ENCODE results near the gene SLC35D2. TPM values are rescaled to one million over a fixed set of nuclear protein-coding genes. Genes with fewer than 3 reads are reported as not detected.
"Not testable (repeated sequence)": the region's sequence is repeated elsewhere in the genome, so short reads cannot be mapped to it uniquely, and the experiment has no call there.

SLC35D2 gene
- total RNA-seq, 2 experiments from 2014 or later: 5.3 to 6.7 TPM

DNA sequence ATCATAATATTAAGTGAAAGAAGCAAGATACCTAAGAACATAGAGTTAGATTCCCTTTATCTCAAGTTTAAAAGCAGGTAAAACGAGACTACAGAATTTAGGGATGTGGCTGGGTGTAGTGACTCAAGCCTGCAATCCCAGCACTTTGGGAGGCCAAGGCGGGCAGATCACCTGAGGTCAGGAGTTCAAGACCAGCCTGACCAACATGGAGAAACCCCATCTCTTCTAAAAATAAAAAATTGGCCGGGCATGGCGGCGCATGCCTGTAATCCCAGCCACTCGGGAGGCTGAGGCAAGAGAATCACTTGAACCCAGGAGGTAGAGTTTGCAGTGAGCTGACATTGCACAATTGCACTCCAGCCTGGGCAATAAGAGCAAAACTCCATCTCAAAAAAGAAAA is 21.4 kb downstream of the SLC35D2 start:
- H3K4me1 Mint-ChIP-seq; DNase-seq; CTCF ChIA-PET; H3K4me3 Mint-ChIP-seq; H3K27ac Mint-ChIP-seq; ATAC-seq; H3K9me3 Mint-ChIP-seq (ENCODE audit: low read depth); H3K27me3 Mint-ChIP-seq: not testable (repeated sequence)
- peaks cover 14% of the 10 kb centered on the region for H3K36me3 Mint-ChIP-seq

GRCh38 chr9:96361668-96362067 is 21.8 kb downstream of the SLC35D2 start:
- DNase-seq (no peak), ATAC-seq (no peak)
- H3K4me1 Mint-ChIP-seq: no peaks in the 10 kb centered on the region
- no peak overlapping the region for H3K4me3 Mint-ChIP-seq
- H3K36me3 Mint-ChIP-seq: peaks cover 14% of the 10 kb centered on the region
- CTCF ChIA-PET: no interaction called here
- no peaks in the 10 kb centered on the region for H3K9me3 Mint-ChIP-seq (ENCODE audit: low read depth)
- H3K27me3 Mint-ChIP-seq: no peaks in the 10 kb centered on the region
- H3K27ac Mint-ChIP-seq: no peak overlapping the region

- no peak for DNase-seq
- no peak overlapping the region for H3K4me3 Mint-ChIP-seq
- no peak for ATAC-seq
- no peaks in the 10 kb centered on the region for H3K4me1 Mint-ChIP-seq
- no peaks in the 10 kb centered on the region for H3K27me3 Mint-ChIP-seq
- CTCF ChIA-PET: no interaction called here
- H3K27ac Mint-ChIP-seq: no peak overlapping the region
- no peaks in the 10 kb centered on the region for H3K9me3 Mint-ChIP-seq (ENCODE audit: low read depth)
- H3K36me3 Mint-ChIP-seq: peaks cover 15% of the 10 kb centered on the region
Measured at GRCh38 chr9:96360976-96361375, 22.5 kb downstream of the SLC35D2 start.

DNA sequence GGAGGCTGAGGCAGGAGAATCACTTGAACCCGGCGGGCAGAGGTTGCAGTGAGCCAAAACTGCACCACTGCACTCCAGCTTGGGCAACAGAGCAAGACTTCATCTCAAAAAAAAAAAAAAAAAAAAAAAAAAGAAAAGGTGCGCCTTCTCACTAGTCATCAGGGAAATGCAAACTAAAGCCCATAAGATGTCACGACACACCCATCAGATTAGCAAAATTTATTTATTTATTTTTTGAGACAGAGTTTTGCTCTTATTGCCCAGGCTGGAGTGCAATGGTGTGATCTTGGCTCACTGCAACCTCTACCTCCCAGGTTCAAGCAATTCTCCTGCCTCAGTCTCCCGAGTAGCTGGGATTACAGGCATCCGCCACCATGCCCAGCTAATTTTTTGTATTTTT is 23.0 kb downstream of the SLC35D2 start:
- peaks cover 15% of the 10 kb centered on the region for H3K36me3 Mint-ChIP-seq
- H3K4me3 Mint-ChIP-seq; CTCF ChIA-PET; ATAC-seq; H3K9me3 Mint-ChIP-seq (ENCODE audit: low read depth); DNase-seq; H3K27ac Mint-ChIP-seq; H3K4me1 Mint-ChIP-seq; H3K27me3 Mint-ChIP-seq: not testable (repeated sequence)

GRCh38 chr9:96350866-96351265 is 32.6 kb downstream of the SLC35D2 start:
- no peaks in the 10 kb centered on the region for H3K9me3 Mint-ChIP-seq (ENCODE audit: low read depth)
- no peaks in the 10 kb centered on the region for H3K27me3 Mint-ChIP-seq
- no peak for ATAC-seq
- peaks cover 2% of the 10 kb centered on the region for H3K36me3 Mint-ChIP-seq
- no peak overlapping the region for H3K27ac Mint-ChIP-seq
- CTCF ChIA-PET: no interaction called here
- H3K4me3 Mint-ChIP-seq: no peak overlapping the region
- no peaks in the 10 kb centered on the region for H3K4me1 Mint-ChIP-seq
- DNase-seq: no peak

GRCh38 chr9:96348261-96348660 is 35.2 kb downstream of the SLC35D2 start:
- no peaks in the 10 kb centered on the region for H3K9me3 Mint-ChIP-seq (ENCODE audit: low read depth)
- ATAC-seq (no peak), DNase-seq (no peak)
- no peak overlapping the region for H3K4me3 Mint-ChIP-seq
- CTCF ChIA-PET: interaction anchor here (1.1 kb wide), 1 partner anchor 30 kb away, joined by 3 read pairs; no protein-coding TSS in a partner anchor
- H3K36me3 Mint-ChIP-seq: peaks cover 2% of the 10 kb centered on the region
- no peaks in the 10 kb centered on the region for H3K27me3 Mint-ChIP-seq
- H3K4me1 Mint-ChIP-seq: no peaks in the 10 kb centered on the region
- H3K27ac Mint-ChIP-seq: no peak overlapping the region

DNA sequence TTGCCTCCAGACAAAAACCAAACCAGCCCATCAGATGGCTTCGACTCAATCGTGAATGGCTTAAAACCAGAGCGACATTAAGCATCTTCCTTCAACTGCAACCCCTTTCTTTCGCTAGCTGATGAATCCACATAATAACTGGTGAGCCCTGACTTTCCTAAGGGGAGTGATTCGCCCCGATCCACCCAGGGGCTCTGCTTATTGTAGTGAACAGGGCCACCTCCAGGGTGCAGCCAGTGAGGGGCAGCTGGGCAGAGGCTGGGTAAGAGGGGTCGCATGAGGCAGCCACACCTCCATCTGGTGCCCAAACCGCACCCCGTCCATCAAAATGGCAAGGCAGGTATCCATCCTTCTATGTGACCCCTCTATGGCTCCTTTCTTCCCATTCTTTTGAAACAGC is 38.0 kb downstream of the SLC35D2 start:
- ATAC-seq: no peak
- H3K36me3 Mint-ChIP-seq: no peaks in the 10 kb centered on the region
- no peaks in the 10 kb centered on the region for H3K9me3 Mint-ChIP-seq (ENCODE audit: low read depth)
- no peaks in the 10 kb centered on the region for H3K27me3 Mint-ChIP-seq
- no peaks in the 10 kb centered on the region for H3K4me1 Mint-ChIP-seq
- no peak for DNase-seq
- CTCF ChIA-PET: no interaction called here
- H3K27ac Mint-ChIP-seq: no peak overlapping the region
- H3K4me3 Mint-ChIP-seq: no peak overlapping the region

- no peaks in the 10 kb centered on the region for H3K36me3 Mint-ChIP-seq
- no peak for DNase-seq
- CTCF ChIA-PET: no interaction called here
- no peaks in the 10 kb centered on the region for H3K9me3 Mint-ChIP-seq (ENCODE audit: low read depth)
- peaks cover 6% of the 10 kb centered on the region for H3K4me1 Mint-ChIP-seq
- no peaks in the 10 kb centered on the region for H3K27me3 Mint-ChIP-seq
- ATAC-seq: no peak
- no peak overlapping the region for H3K27ac Mint-ChIP-seq
- no peak overlapping the region for H3K4me3 Mint-ChIP-seq
Measured at GRCh38 chr9:96344458-96345180, 38.9 kb downstream of the SLC35D2 start.

GRCh38 chr9:96343515-96344360 is 39.8 kb downstream of the SLC35D2 start:
- DNase-seq (no peak), ATAC-seq (no peak)
- peaks cover 6% of the 10 kb centered on the region for H3K4me1 Mint-ChIP-seq
- no peak overlapping the region for H3K4me3 Mint-ChIP-seq
- H3K27me3 Mint-ChIP-seq: no peaks in the 10 kb centered on the region
- H3K9me3 Mint-ChIP-seq (ENCODE audit: low read depth): no peaks in the 10 kb centered on the region
- CTCF ChIA-PET: no interaction called here
- H3K36me3 Mint-ChIP-seq: no peaks in the 10 kb centered on the region
- H3K27ac Mint-ChIP-seq: no peak overlapping the region

DNA sequence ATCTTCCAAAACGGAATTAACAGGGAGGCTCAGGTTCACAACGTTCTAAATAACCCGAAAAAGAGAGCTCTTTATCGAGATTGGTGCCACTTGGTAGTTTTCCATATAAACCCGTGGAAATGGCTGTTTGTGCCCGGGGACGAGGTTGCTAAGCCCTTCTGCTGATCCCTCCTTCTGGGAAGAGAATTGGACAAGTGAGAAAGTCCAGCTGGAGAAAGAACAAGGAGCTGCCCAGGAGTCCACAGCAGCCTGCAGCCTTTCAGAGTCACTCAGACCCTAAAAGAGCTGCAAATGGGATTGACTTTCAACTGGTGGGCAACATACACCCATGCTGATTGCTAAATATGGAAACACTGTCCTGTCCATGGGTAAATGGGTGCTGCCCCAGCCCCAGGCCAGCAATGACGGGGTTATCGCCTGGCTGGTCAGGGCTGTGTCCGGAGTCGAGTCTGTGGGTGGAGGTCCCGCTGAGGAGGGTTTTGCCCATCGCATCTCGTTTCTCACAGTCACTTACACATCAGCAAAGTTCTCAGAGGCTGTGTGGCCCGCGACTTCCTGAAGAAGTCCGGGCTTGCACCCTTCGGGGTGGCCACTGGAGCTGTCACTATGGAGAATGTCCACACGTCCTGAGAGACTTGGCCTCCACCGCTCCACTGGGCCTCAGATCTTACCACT is 40.8 kb downstream of the SLC35D2 start:
- no peak for DNase-seq
- CTCF ChIA-PET: no interaction called here
- no peaks in the 10 kb centered on the region for H3K27me3 Mint-ChIP-seq
- H3K4me3 Mint-ChIP-seq: no peak overlapping the region
- no peaks in the 10 kb centered on the region for H3K9me3 Mint-ChIP-seq (ENCODE audit: low read depth)
- H3K27ac Mint-ChIP-seq: peak overlapping the region; percentile 19
- H3K36me3 Mint-ChIP-seq: no peaks in the 10 kb centered on the region
- peaks cover 6% of the 10 kb centered on the region for H3K4me1 Mint-ChIP-seq
- ATAC-seq: no peak

GRCh38 chr9:96340707-96341106 is 42.8 kb downstream of the SLC35D2 start:
- Mint-ChIP-seq H3K27me3 (no peaks in the 10 kb centered on the region), H3K36me3 (no peaks in the 10 kb centered on the region), H3K27ac (no peak overlapping the region), H3K9me3 (ENCODE audit: low read depth) (no peaks in the 10 kb centered on the region), H3K4me1 (peaks cover 6% of the 10 kb centered on the region), H3K4me3 (no peak overlapping the region)
- CTCF ChIA-PET: no interaction called here
- DNase-seq: no peak
- ATAC-seq: no peak

GRCh38 chr9:96338299-96338698 is 45.2 kb downstream of the SLC35D2 start:
- H3K4me1 Mint-ChIP-seq: peaks cover 6% of the 10 kb centered on the region
- no peak overlapping the region for H3K27ac Mint-ChIP-seq
- H3K36me3 Mint-ChIP-seq: no peaks in the 10 kb centered on the region
- ATAC-seq (no peak), DNase-seq (no peak)
- H3K27me3 Mint-ChIP-seq: no peaks in the 10 kb centered on the region
- no peaks in the 10 kb centered on the region for H3K9me3 Mint-ChIP-seq (ENCODE audit: low read depth)
- CTCF ChIA-PET: interaction anchor here (0.6 to 1.3 kb wide), 3 partner anchors 10 to 81 kb away, joined by 3 read pairs; no protein-coding TSS in a partner anchor
- no peak overlapping the region for H3K4me3 Mint-ChIP-seq

DNA sequence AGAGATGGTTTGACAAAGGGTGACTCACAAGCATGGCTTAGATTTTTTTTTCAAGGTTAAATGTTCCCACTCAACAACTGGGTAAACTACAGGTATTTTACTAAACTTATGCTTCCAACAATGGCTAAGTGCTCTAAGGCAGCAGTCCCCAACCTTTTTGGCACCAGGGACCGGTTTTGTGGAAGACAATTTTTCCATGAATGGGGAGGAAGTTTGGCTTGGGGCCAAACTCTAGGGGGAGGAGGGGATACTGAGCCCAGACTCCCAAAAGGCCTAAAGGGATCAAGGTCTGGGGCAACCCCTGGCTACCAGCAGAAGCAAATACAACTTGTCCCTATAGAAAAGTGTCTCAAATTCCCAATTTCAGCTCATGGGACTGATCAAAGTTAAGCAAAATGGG is 49.6 kb downstream of the SLC35D2 start:
- Mint-ChIP-seq H3K36me3 (no peaks in the 10 kb centered on the region), H3K4me3 (no peak overlapping the region), H3K27me3 (no peaks in the 10 kb centered on the region), H3K9me3 (ENCODE audit: low read depth) (no peaks in the 10 kb centered on the region), H3K27ac (no peak overlapping the region), H3K4me1 (no peaks in the 10 kb centered on the region)
- CTCF ChIA-PET: interaction anchor here (1.2 kb wide), 1 partner anchor 8 kb away, joined by 4 read pairs; no protein-coding TSS in a partner anchor
- ATAC-seq (no peak), DNase-seq (no peak)

All from activated CD8-positive, alpha-beta memory T cell treated with anti-CD3 and anti-CD28 coated beads, Interleukin-2, amount 10 ng/mL, durations not matched to agents 7 days and 5 days (primary cell).